GM21367 (cell line): ENCODE data around the gene SMDT1.
A peak's percentile ranks its signal among the peaks of the same experiment; 100 is the strongest.
"Not testable (repeated sequence)": the region's sequence is repeated elsewhere in the genome, so short reads cannot be mapped to it uniquely, and the experiment has no call there.

Experiments
- ATAC-seq: cut with Tn5 transposase; IDR thresholded peaks from one replicate; pipeline ENCODE4 v1.9.1; 2021; ENCODE audit not compliant: unreplicated experiment

The SMDT1 gene

DNA sequence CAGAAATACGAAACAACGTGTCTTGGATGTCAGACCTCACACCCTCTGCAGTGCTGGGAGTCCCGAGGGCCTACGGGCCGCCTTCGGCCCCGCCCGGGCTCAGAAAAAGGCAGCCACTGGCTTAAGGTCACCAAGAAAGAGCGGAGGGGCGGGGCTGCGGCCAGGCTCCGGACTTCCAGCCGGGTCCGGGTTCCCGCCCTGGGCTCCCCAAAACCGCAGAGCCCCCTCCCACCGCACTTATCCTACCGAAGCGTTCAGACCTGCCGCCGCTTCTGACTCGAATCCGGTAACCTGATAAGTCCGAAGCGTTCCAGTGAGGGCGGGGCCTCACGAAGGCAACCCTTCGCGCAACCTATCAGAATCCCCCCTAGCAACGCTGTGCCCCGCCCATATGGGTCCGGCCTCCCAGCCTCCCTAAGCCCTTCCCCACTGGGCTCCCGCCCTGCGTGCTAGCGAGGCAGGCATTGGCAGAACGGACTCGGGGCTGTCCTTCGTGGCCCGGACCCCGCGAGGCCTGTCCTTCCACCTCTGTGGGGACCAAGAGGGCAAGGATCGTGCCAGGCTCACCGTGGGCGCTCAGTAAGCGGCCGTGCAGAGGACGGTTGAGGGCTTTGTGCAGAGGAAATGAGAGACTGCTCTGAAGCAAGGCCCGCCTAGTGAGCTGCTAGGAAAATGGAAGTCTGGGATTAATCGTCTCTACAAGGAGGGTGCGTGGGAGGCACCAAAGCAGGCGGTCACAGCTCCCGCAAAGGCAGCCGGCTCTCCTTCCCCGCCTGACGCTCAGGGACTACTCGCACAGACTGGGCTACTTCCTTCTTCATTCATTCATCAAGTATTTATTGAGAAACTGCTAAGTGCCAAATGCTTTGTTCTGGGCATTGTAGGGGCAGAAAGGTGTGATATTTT, 8.7 kb upstream of the SMDT1 start, which contains the start of gene NAGA:
TSS of gene NAGA (minus strand) at position 296 of the 906 bp plus-strand sequence. CDS start 515 bp downstream, outside the sequence.
- ATAC-seq: peak; percentile 79

DNA sequence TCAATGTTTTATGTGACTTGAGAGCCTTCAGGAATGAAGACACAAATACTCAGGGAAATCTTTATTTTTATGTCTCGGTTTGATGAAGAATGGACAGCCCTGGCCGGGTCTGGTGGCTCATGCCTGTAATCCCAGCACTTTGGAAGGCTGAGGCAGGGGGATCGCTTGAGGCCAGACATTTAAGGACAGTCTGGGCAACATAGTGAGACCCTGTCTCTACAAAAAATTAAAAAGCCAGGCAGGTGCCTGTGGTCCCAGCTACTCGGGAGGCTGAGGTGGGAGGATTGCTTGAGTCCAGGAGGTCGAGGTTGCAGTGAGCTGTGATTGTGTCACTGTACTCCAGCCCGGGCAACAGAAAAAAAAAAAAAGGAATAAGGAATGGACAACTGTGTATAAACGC, 8.0 kb upstream of the SMDT1 start:
- ATAC-seq: not testable (repeated sequence)

DNA sequence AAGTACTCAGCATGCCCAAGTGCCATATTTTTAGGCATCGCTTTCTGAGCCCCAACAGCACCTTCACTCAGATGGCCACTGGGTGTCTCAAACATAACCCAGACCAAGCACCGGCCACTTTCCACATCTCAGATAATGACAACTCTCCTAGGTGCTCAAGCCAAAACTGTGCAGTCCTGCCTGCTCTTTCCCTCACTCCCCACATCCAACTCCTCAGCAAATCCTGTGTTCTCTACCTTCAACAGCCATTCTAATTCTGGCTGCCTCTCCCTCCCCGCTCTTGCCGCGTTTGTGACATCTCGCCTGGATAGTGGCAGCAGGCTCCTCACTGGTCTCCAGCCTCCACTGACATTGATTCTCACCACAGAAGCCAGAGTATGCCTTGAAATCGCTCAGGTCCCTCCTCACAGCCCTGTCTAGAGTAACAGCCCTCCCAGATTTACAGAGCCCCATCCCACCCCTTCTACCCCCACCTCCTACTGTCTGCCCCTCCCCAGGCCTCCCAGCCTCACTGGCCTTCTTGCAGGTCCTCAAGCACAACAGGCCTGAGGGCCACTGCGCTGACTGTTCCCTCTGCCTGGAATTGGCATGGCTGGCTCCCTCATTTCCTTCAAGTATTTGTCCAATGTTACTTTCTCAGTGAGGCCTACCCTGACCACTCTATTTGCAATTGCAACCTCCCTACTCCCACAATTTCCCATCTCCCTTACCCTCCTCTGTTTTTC, 6.7 kb upstream of the SMDT1 start:
- ATAC-seq: no peak

DNA sequence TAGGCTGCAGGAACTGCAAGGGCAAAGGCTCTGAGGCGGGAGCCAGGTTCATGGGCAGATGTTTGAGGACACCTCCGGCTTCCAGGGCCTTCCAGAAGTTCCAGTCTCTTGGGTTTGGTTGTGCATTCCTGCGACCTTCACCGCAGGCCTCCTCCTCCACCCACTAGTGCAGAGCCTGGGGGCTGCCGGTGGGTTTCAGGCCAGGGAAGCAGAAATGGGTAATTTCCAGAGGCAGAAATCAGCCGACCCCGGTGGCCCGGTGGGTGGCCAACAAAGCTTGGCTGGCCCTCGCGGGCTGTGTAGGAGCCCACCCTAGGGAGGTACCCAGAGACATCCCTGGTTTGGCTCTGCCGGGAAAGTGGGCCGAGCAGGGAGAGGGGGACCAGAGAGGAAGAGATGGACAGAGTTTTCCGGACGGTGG, 5.9 kb upstream of the SMDT1 start:
- ATAC-seq: no peak

DNA sequence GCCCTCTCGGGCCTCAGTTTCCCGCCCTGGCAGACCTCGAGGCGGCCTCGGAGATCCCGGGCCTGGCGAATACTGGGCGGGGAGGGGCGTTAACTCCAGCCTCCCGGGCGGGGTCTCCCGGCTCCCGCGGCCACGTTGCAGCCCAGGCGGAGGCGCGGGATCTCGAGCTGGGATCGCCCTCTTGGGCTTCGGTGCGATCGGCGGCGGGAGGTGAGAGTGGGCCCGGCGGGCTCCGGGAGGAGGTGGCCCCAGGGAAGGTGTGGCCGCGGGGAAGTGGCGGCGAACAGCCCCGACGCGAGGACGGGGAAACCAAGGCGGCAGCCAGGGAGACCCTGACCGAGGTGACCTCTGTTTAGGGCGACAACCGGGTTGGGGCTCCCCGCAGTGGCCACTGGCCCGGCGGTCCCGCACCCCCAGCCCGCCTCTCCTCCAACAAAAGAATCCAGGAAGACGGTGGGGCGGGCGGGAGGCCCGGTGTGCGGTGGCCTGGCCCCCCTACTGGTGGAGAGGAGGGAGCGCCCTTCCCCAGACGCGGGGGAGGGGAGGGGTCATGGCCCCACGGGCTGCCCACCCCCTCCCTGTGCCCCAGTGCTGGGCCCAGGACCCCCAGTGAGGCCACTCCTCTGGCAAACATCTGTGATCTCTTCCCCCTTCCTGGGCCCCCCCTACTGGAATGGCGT, 5.2 kb upstream of the SMDT1 start, which contains the start of gene PHETA2:
TSS of gene PHETA2 (plus strand) at position 117 of the 680 bp plus-strand sequence. CDS start 3,046 bp downstream, outside the sequence.
- no peak for ATAC-seq

DNA sequence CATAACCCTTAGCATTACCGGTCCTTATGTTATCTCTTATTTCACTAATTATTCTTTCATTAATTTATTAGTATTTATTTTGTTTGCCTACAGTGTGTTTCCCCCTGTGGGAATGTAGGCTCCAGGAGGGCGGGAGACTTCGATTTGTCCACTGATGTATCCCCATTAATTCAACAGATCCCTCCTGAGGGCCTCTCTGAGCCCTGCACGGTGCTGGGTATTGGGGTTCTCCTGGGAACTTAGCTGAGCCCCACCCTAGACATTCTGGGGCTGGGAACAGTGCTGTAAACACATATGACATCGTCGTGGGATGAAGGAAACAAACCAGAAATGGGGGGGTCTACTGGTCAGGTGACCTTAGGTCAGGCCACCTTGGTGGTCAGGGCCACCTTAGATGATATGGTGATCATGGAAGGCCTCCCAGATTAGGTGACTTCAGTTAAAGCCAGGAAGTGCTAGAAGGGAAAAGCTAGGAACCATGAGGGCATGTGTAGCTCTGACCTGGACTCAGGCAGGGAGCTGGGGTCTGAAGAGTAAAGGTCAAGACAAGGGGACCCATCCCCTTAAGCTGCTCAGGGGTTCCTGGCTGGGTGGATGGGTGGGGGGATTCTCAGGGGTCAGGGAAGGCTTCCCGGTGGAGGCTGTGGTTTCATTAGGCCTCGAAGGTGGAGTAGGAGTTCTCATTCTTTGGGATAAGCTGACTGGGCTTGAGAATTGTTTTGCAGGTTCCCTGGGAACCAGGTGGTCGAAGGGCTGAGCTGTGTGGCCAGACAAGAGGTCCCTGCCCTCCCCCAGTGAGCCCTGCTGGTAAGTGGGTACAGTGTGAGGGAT, 4.4 kb upstream of the SMDT1 start:
- ATAC-seq: no peak

DNA sequence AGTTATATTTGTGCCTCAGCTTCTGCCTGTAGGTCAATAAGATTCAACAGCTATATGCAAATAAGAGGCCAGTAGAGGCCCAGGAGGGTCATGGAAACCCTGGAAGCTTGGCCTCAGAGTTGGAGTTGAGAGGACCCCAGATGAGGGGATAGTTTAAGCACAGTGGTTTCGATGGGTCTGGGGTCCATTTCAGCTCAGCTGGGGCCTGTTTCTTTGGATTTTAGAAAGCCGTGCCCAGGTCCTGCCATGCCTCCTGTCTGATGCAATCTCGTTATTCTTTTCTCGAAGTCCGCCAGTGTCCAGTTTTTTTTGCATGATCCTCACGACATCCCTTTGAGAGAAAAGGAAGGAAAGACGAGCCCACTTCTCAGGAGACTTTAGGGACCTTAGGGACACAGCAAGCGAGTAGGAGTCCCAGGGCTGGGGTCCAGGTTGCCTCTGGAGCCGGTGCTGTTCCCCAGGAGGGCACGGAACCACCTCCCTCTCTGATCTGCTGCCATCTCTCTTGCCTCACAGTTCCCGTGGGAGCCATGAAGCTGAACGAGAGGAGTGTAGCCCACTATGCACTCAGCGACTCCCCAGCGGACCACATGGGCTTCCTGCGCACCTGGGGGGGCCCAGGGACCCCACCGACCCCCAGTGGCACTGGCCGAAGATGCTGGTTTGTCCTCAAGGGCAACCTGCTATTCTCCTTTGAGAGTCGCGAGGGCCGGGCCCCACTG, 2.6 kb upstream of the SMDT1 start:
- ATAC-seq: no peak

DNA sequence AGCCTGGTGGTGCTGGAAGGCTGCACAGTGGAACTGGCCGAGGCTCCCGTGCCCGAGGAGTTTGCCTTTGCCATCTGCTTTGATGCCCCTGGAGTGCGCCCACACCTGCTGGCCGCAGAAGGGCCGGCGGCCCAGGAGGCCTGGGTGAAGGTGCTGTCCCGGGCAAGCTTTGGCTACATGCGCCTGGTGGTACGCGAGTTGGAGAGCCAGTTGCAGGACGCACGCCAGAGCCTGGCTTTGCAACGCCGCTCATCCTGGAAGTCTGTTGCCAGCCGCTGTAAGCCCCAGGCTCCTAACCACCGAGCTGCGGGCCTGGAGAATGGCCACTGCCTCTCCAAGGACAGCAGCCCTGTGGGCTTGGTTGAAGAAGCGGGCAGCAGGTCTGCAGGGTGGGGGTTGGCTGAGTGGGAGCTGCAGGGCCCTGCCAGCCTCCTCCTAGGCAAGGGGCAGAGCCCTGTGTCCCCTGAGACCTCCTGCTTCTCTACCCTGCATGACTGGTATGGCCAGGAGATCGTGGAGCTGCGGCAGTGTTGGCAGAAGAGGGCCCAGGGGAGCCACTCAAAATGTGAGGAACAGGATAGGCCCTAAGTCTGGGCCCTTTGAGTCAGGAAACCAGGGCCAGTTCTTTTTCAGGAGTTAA, 1.9 kb upstream of the SMDT1 start:
- ATAC-seq: no peak

DNA sequence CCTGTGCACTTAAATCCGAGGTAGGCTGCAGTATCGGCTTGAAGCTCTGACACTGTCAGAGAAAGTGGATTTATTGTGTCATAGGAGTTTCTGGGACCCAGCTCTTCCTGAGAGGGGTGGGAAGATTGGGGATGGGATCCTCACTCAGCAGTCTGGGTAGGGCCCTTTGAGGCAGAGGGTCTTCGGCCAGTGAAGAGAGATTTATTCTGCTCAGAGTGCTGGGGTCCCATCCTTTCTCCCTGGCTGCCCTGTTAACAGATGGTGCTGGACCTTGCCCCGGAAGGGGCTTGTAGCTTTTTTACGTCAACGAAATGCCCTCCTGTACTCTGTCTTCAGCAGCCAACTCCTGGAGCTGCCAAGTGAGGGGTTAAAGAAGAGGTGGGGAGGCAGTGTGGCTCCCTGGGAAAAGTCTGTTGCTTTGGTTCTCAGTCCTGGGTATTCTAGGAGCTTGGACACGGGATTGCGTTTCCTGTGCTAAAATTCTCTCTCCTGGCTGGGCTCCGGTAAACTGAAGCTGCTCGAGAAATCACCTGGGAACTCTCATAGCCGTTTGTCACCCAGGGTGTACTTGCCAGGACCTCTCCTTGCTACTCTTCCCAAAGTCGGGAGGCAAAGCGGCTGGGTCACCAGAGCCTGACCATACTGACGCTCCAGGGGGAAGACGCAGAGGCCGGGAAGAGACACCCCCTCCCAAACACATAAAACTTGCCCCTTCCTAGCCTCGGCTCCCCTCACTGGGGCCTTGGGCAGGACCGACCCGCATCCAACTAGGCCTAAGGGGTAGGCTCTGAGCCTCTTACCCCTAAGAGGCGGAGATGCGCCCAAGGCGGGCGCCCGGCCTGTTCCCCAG, 806 bp upstream of the SMDT1 start:
- peak; percentile 1 for ATAC-seq

DNA sequence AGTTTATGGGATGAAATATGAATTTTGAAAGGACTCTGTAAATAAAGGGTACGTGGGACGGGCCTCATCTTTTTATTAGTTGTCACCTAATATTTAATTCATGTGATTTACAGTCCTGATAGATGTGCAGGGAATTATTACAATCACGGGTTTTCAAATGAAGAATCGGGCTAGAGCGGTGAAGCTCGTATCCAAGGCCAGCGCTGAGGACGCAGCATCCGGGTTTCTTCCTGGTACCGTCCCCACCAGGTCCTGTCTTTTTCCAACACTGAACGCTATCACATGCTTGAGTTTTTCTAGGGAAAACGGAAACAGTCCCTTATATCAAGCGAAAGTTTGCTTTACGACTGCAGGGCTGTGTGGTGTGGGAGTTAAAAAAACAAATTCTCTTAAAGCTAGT, 787 bp downstream of the SMDT1 start:
- ATAC-seq: no peak

DNA sequence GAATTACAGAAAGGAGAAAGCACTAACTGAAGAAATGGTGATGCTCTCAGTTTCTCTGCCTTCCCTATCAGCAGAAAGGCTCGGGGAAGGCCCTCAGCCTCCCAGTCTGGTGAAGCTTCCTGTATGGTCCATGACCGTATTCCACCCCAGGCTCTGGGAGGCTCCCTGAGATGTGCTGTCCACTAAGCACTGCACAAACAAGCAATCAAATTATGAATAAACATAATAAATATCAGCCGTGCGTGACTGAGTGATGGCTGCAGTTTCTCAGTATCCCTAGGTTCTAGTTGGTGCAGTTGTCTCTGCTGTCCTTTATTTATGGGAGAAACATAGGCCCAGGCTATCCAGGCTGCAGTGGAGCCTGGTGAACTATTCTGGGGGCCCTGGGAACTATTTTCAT, 3.6 kb downstream of the SMDT1 start:
- no peak for ATAC-seq

DNA sequence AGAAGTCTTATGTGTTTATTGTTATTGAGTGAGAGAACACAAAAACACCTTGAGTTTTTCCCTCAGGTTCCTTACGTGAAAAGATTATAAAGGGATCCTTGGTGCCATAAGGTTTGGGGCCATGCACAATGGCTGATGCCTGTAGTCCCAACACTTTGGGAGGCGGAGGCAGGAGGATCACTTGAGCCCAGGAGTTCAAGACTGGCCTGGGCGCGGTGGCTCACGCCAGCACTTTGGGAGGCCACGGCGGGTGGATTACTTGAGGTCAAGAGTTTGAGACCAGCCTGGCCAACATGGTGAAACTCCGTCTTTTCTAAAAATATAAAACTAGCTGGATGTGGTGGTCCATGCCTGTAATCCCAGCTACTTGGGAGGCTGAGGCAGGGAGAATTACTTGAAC, 5.4 kb downstream of the SMDT1 start:
- no peak for ATAC-seq

DNA sequence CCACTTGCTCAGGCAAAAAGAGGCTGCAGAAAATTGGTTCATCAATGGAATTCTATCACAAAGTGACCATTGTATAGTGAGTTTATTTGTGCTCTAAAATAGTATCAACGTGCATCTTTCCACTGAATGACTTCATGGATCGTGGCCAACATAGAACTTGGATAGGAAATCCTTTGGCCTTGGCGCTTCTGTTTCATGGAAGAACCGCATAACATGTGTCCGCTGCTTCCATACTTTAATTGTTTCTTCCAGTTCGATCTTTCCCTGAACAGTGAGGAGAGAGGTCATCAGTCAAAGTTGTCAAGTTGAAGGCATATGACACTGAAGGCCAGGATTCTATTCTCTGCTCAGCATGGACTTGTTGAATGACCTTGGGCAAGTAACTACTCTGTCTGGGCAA, 6.6 kb downstream of the SMDT1 start:
- no peak for ATAC-seq

DNA sequence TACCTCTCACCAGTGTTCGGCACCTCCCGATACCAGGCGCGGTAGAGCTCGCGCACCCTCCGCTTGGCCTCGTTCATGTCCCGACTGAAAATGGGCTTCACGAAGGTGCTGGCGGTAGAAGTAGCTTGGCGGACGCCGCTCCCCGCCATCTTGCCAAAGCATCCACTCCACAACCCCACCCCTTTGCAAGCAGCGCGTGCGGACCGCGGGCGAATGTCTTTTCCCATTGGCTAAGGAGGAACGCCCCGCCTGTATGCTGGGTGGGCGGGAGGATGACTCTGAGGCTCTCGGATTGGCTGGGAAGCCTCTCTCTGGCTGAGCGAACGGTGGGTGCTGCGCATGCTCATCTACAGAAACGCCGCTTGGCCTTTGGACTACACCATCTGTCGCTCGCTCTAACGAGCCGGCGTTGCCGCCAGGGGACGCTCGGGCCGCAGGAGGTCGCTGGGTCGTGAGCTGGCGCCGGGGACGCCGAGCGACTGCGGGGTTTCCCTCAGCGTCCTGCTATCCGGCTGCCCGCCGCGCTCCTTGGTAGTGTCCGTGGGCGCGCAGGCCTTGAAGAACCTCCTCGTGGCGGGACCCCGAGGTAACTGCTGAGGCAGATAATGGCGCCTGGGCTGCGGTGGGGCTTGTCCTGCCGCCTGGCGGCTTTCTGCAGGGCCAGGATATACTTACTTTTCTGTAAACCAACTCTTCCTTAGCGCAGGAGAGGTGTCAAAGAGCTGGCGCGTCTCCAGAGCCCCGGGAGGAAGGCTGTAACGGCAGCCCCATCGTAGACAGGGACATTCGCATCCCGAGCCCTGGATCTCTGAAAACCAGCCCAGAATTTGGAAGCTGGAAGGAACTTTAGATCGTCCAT, 11.3 kb downstream of the SMDT1 start, which contains the start of gene NDUFA6:
TSS of gene NDUFA6 (minus strand) at position 177 of the 859 bp plus-strand sequence. CDS start at position 149, 28 bp downstream.
- ATAC-seq: peak; percentile 84

DNA sequence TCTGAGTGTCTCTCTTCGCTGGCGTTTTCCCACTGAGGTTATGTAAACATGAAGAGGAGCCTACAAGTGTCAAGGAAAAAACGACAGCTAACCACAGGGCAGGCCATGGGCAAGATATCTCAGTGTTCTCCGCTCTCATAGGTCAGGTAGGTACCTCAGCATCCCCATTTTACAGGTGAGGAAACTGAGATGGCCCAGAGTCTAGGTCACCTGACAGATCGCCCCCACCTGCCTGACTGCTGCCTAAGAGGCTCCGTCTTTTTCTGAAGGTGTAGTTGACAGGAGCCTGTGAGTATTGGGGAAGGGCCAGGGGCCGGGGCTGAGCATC, 11.9 kb downstream of the SMDT1 start:
- no peak for ATAC-seq

DNA sequence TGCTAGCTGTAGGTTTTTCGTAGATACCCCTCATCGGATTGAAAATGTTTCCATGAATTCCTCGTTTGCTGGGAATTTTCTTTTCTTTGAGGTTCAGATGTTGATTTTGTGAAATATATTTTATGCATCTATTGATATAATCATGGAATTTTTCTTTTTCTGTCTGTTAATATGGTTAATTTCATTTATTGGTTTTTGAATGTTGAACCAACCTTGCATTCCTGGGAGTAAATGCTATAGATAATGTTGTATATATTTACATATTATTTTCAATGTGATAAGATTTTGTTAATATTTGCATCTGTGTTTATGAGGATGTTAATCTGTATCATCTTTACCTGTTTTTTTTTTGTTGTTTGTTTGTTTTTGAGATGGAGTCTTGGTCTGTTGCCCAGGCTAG, 21.7 kb downstream of the SMDT1 start:
- no peak for ATAC-seq

DNA sequence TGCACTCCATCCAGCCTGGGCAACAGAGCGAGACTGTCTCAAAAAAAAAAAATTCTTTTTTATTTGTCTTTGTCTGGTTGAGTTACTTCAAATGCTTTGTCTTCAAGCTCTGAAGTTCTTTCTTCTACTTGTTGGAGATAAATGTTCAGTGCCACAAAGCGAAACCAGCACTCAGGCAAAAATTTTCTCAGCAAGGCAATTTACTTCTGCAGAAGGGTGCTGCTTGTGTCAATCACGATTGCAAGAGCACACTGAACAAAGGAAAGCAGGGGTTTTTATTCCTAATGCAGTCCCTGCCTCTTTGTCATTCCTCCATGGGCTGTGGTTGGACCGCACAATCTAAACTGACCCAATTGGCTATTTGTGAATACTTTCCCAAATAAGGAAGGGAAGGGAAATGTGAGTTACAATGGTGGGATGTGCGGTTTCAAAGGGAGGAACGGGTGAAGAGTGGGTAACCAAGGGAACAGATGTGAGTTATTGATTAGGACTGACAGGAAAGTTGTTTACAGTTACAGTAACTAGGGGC, 24.9 kb downstream of the SMDT1 start:
- ATAC-seq: not testable (repeated sequence)
